Measurements from ENCODE around the gene MGAT4B.
A peak's percentile ranks its signal among the peaks of the same experiment; 100 is the strongest.

GRCh38 chr5:179818746-179819295, 12.2 kb upstream of the MGAT4B start:
- TF ChIP-seq, protein P1, sequence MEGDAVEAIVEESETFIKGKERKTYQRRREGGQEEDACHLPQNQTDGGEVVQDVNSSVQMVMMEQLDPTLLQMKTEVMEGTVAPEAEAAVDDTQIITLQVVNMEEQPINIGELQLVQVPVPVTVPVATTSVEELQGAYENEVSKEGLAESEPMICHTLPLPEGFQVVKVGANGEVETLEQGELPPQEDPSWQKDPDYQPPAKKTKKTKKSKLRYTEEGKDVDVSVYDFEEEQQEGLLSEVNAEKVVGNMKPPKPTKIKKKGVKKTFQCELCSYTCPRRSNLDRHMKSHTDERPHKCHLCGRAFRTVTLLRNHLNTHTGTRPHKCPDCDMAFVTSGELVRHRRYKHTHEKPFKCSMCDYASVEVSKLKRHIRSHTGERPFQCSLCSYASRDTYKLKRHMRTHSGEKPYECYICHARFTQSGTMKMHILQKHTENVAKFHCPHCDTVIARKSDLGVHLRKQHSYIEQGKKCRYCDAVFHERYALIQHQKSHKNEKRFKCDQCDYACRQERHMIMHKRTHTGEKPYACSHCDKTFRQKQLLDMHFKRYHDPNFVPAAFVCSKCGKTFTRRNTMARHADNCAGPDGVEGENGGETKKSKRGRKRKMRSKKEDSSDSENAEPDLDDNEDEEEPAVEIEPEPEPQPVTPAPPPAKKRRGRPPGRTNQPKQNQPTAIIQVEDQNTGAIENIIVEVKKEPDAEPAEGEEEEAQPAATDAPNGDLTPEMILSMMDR (IDR thresholded peaks at IDR 0.05), result no peak
- TF ChIP-seq POLR2A (IDR thresholded peaks at IDR 0.05), result peak in 1 of 2 donors; percentile 44

Measured in sigmoid colon (tissue), 3 donors.